Esophagus (tissue), 2 donors: ENCODE measurements around the gene TMEM117. TPM values are rescaled to one million over a fixed set of nuclear protein-coding genes. Genes with fewer than 3 reads are reported as not detected.

Experiments used
- H3K27ac ChIP-seq, 2 donors: one replicate each; pipeline ENCODE4 v1.5.1; 2013; ENCODE audit warnings: low read depth in 2 of 2, mild to moderate bottlenecking in 2 of 2, inconsistent platforms in 1 of 2, low read length in 1 of 2, moderate library complexity in 1 of 2
- H3K27me3 ChIP-seq, 2 donors: one replicate each; pipeline ENCODE4 v1.6.1; 2013; ENCODE audit warnings: low read length in 2 of 2, control low read depth in 1 of 2, mild to moderate bottlenecking in 1 of 2; ENCODE audit not compliant: insufficient read depth in 2 of 2, control insufficient read depth in 1 of 2
- H3K36me3 ChIP-seq, 2 donors: one replicate each; pipeline ENCODE4 v1.6.1; 2013; ENCODE audit warnings: low read length in 1 of 2; ENCODE audit not compliant: control insufficient read depth in 2 of 2, insufficient read depth in 2 of 2
- H3K4me1 ChIP-seq, 2 donors: one replicate each; pipeline ENCODE4 v1.6.1; 2013; ENCODE audit warnings: low read length in 1 of 2; ENCODE audit not compliant: control insufficient read depth in 2 of 2, insufficient read depth in 2 of 2
- H3K4me3 ChIP-seq, 2 donors: one replicate each; pipeline ENCODE4 v1.5.1; 2013; ENCODE audit warnings: low read length in 2 of 2, mild to moderate bottlenecking in 2 of 2, low read depth in 1 of 2, moderate library complexity in 1 of 2
- H3K9me3 ChIP-seq, 2 donors: one replicate each; pipeline ENCODE4 v1.6.1; 2013; ENCODE audit warnings: mild to moderate bottlenecking in 2 of 2, low read depth in 1 of 2, low read length in 1 of 2, moderate library complexity in 1 of 2; ENCODE audit not compliant: control insufficient read depth in 2 of 2, insufficient read depth in 1 of 2
- WGBS, 2 donors: extraction: QIAGEN DNeasy Blood & Tissue Kit; methylation state at CpG; one replicate each; pipeline ENCODE4 v1.1.7; 2013; 5-methylcytosine and 5-hydroxymethylcytosine counted together
- polyA plus RNA-seq, 2 donors: library from polyadenylated mRNA; stranded (reverse); fragments of 200-250 nt; gene quantifications; one replicate each; pipeline ENCODE4 v1.2.3, GENCODE V29; 2013
- donor health status: healthy with polysubstance abuse.
- donor health status: Bipolar disorder and iron deficiency.

The TMEM117 gene
- polyA plus RNA-seq, 2 donors: 5.2 to 6.6 TPM

GRCh38 chr12:43896496-43896895 lies 60.6 kb downstream of the TMEM117 start:
- WGBS, 2 donors: 94 to 99% methylated on average over 1 of the region's 1 CpG
- no peak overlapping the region for H3K27ac ChIP-seq
- no peak overlapping the region for H3K4me3 ChIP-seq

GRCh38 chr12:43898474-43898873 lies 62.6 kb downstream of the TMEM117 start:
- no peak overlapping the region for H3K27ac ChIP-seq
- no peaks in the 10 kb centered on the region for H3K9me3 ChIP-seq

More at GRCh38 chr12:43896496-43896895, 60.6 kb downstream of the TMEM117 start:
- H3K36me3 ChIP-seq: no peaks in the 10 kb centered on the region
- H3K4me1 ChIP-seq: no peaks in the 10 kb centered on the region
- no peaks in the 10 kb centered on the region for H3K9me3 ChIP-seq
- no peaks in the 10 kb centered on the region for H3K27me3 ChIP-seq

GRCh38 chr12:43899574-43899973 lies 63.7 kb downstream of the TMEM117 start:
- H3K27ac ChIP-seq: no peak overlapping the region
- H3K27me3 ChIP-seq: no peaks in the 10 kb centered on the region
- no peak overlapping the region for H3K4me3 ChIP-seq
- H3K9me3 ChIP-seq: no peaks in the 10 kb centered on the region
- no peaks in the 10 kb centered on the region for H3K36me3 ChIP-seq
- H3K4me1 ChIP-seq: no peaks in the 10 kb centered on the region

More at GRCh38 chr12:43898474-43898873, 62.6 kb downstream of the TMEM117 start:
- no peak overlapping the region for H3K4me3 ChIP-seq
- H3K4me1 ChIP-seq: no peaks in the 10 kb centered on the region
- WGBS, 2 donors: 85 to 86% methylated on average over 3 of the region's 3 CpGs
- no peaks in the 10 kb centered on the region for H3K36me3 ChIP-seq
- H3K27me3 ChIP-seq: no peaks in the 10 kb centered on the region

- no peak overlapping the region for H3K27ac ChIP-seq
- no peaks in the 10 kb centered on the region for H3K4me1 ChIP-seq
- no peaks in the 10 kb centered on the region for H3K27me3 ChIP-seq
- no peaks in the 10 kb centered on the region for H3K36me3 ChIP-seq
- H3K4me3 ChIP-seq: no peak overlapping the region
- H3K9me3 ChIP-seq: no peaks in the 10 kb centered on the region
Measured at GRCh38 chr12:43903686-43904085, 67.8 kb downstream of the TMEM117 start.

GRCh38 chr12:43912859-43913258 lies 77.0 kb downstream of the TMEM117 start:
- H3K36me3 ChIP-seq: no peaks in the 10 kb centered on the region
- WGBS, 2 donors: 2 to 13% methylated on average over 1 of the region's 1 CpG
- H3K9me3 ChIP-seq: no peaks in the 10 kb centered on the region
- H3K27me3 ChIP-seq: no peaks in the 10 kb centered on the region
- no peak overlapping the region for H3K4me3 ChIP-seq
- no peaks in the 10 kb centered on the region for H3K4me1 ChIP-seq
- H3K27ac ChIP-seq: no peak overlapping the region

GRCh38 chr12:43914391-43914790 lies 78.5 kb downstream of the TMEM117 start:
- WGBS, 2 donors: 73 to 76% methylated on average over 4 of the region's 4 CpGs
- Histone ChIP-seq H3K4me1 (no peaks in the 10 kb centered on the region), H3K27me3 (no peaks in the 10 kb centered on the region), H3K36me3 (no peaks in the 10 kb centered on the region), H3K4me3 (no peak overlapping the region), H3K27ac (no peak overlapping the region), H3K9me3 (no peaks in the 10 kb centered on the region)

GRCh38 chr12:43914923-43915468 lies 79.1 kb downstream of the TMEM117 start:
- H3K27me3 ChIP-seq: no peaks in the 10 kb centered on the region
- WGBS, 2 donors: 75 to 80% methylated on average over 3 of the region's 3 CpGs

GRCh38 chr12:43917896-43918295 lies 82.0 kb downstream of the TMEM117 start:
- Histone ChIP-seq H3K4me1 (no peaks in the 10 kb centered on the region), H3K4me3 (no peak overlapping the region), H3K27ac (no peak overlapping the region), H3K27me3 (no peaks in the 10 kb centered on the region), H3K36me3 (no peaks in the 10 kb centered on the region), H3K9me3 (no peaks in the 10 kb centered on the region)
- 72 to 80% methylated on average over 2 of the region's 2 CpGs for WGBS, 2 donors

More at GRCh38 chr12:43914923-43915468, 79.1 kb downstream of the TMEM117 start:
- Histone ChIP-seq H3K4me3 (no peak overlapping the region), H3K9me3 (no peaks in the 10 kb centered on the region), H3K36me3 (no peaks in the 10 kb centered on the region), H3K4me1 (no peaks in the 10 kb centered on the region), H3K27ac (no peak overlapping the region)

- Histone ChIP-seq H3K9me3 (no peaks in the 10 kb centered on the region), H3K27me3 (no peaks in the 10 kb centered on the region), H3K36me3 (peaks cover 0 to 4% of the 10 kb centered on the region in 2 donors), H3K4me1 (no peaks in the 10 kb centered on the region), H3K27ac (no peak overlapping the region), H3K4me3 (no peak overlapping the region)
- 90 to 92% methylated on average over 3 of the region's 3 CpGs for WGBS, 2 donors
Measured at GRCh38 chr12:43921666-43922337, 85.9 kb downstream of the TMEM117 start.

- Histone ChIP-seq H3K36me3 (peaks cover 0 to under 1% of the 10 kb centered on the region in 2 donors), H3K27me3 (no peaks in the 10 kb centered on the region), H3K9me3 (no peaks in the 10 kb centered on the region), H3K4me1 (no peaks in the 10 kb centered on the region), H3K4me3 (no peak overlapping the region), H3K27ac (no peak overlapping the region)
- WGBS, 2 donors: 75 to 77% methylated on average over 1 of the region's 1 CpG
Measured at GRCh38 chr12:43930032-43930431, 94.2 kb downstream of the TMEM117 start.
